ENCODE data around the gene ADPRHL1. TPM values are rescaled to one million over a fixed set of nuclear protein-coding genes. Genes with fewer than 3 reads are reported as not detected.

ADPRHL1 gene
- total RNA-seq, 1 donor from 2014 or later = 0.20 TPM

DNA sequence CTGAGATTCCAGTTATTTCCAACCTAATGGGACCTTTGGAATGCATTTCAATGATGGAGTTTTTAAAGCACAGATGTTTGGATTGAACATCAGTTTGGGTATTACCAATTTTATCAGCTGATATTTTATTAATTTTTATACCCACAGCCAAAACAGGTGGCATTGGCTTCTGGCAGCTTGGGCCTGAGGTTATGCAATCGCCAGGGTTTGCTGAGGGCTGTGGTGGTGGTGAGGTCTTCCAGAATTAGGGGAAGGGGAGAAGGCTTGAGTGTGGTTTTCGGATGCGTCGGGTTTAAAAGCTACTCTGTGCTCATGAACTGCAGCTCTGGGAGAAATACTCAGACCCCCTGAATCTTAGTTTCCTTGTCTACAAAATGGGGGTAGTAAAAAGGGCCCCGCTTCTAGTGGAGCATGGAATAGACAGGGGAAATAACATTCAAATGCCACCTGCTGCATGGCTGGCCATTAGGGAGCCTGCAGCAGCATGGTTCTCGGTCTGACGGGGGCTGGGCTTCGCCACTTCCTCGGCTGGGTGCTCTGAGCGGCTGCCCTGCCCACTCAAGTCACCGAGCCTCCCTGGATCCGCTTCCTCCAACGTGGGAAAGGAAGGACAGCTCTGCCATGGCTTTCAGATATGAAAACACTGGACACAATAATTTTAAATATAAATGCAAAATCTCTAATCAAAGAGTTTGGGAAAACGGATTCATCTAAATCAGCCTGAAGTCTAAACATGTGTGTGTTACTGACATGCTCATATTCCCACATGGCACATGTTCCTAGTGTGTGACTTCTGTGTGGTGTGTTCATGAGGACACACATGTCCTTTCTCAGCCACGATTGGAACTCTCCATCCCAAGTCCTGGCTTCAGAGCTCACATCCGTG lies 35.2 kb downstream of the ADPRHL1 start:
- DNase-seq (ENCODE audit: low read depth in 2 of 2) = no peak

GRCh38 chr13:113417008-113417751 lies 36.1 kb downstream of the ADPRHL1 start:
- DNase-seq (ENCODE audit: low read depth in 2 of 2) = no peak

GRCh38 chr13:113415825-113416224 lies 37.5 kb downstream of the ADPRHL1 start:
- no peak for DNase-seq (ENCODE audit: low read depth in 2 of 2)

GRCh38 chr13:113415032-113415431 lies 38.3 kb downstream of the ADPRHL1 start:
- no peak for DNase-seq (ENCODE audit: low read depth in 2 of 2)

DNA sequence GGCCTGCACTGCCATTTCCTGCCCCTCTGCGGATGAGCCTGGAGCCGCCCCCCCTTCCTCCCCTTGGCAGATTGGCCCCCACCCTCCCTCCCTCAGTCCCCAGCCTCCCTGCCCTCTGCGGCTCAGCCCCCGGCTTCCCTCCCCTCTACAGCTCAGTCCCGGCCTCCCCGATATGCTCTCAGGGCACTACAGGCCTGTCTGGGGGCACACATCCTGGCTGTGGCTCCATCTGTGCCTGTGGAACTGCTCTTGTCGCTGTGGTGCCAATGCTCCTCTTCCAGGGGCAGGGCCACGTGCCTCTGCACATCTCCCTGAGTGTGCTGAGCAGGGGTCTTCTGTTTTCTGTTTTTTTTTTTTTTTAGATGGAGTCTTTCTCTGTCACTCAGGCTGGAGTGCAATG lies 39.0 kb downstream of the ADPRHL1 start:
- DNase-seq (ENCODE audit: low read depth in 2 of 2) = no peak

- peak in 1 of 2 donors; percentile 20 for DNase-seq (ENCODE audit: low read depth in 2 of 2)
Observed at GRCh38 chr13:113413898-113414282, 39.4 kb downstream of the ADPRHL1 start.

DNA sequence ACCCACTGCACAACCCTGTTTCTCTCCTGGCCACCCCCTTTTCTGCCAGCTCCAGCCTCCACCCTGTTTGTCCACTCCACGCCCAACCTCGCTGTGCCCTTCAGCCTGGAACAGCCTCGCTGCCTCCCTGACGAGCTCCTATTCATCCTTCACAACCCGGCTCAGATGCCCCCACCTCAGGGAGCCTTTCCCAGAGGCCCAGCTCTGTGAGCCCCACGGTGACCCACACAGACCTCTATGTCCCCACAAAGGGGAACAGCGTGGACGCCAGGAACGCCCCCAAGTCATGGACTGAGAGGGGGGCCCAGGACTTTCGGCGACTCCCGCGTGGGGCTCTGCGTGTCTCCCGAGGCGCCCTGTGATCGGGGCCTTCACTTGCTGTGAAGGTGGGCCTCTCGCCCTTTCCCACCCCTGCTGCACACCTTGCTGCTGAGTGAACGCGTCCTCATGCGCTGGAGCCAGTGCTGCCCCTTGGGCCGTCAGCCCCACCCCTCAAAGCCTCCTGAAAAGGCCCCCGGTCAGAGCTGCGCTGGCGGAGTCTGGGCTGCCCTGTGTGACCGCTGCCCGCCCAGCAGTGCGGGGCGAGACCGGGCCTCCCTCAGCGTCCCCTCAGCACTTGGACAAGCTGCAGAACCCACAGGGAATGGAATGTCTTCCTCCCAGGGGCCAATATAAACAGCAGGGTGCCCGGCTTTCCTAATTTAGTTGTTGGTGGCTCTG lies 40.0 kb downstream of the ADPRHL1 start:
- no peak for DNase-seq (ENCODE audit: low read depth in 2 of 2)

GRCh38 chr13:113412440-113412839 lies 40.8 kb downstream of the ADPRHL1 start:
- DNase-seq (ENCODE audit: low read depth in 2 of 2) = no peak

GRCh38 chr13:113411216-113412023 lies 41.9 kb downstream of the ADPRHL1 start:
- DNase-seq (ENCODE audit: low read depth in 2 of 2) = peak in 1 of 2 donors; percentile 56

GRCh38 chr13:113410472-113411201 lies 42.7 kb downstream of the ADPRHL1 start:
- peak in 1 of 2 donors; percentile 19 for DNase-seq (ENCODE audit: low read depth in 2 of 2)

- no peak for DNase-seq (ENCODE audit: low read depth in 2 of 2)
Observed at GRCh38 chr13:113408562-113408961, 44.7 kb downstream of the ADPRHL1 start.

DNA sequence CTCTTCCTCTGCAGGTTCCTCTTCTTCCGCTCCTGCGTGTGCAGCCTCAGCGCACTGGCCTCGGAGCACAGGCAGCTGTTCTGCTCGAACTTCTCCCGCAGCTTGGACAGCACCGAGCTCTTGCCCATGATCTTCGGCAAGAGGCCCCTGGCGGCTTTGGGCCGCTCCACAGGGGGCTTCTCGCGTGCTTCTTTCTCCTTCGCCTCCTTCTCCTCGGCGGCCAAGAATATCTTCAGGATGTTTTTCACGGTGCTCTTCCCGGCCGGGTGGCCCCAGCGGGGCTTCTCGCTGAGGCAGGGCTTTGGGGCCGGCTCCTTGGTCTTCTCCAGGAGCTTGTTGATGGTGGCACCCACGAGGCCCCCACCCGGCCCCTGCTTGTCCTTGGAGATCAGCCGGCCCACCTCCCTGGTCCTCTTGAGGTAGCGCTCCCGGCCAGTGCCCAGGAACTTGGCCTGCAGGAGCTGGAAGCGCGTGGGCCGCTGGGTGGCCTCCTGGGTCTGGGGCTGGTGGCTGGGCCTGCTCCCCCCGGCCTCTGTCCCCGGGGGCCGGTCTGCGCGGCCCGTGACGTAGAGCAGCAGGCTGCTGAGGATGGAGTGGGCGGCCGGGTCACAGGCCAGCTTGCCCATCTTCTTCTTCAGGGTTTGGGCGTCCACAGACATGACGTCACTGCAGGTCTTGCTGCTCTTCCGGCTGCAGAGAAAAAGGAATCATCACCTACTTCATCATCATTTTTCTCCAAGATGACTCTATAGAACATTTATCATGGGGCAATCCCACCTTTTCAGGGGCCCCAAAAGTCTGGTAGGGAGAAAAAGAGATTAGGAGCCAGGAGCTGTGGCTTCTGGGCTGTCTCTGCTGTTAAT lies 45.5 kb downstream of the ADPRHL1 start:
- no peak for DNase-seq (ENCODE audit: low read depth in 2 of 2)

- no peak for DNase-seq (ENCODE audit: low read depth in 2 of 2)
Observed at GRCh38 chr13:113407103-113407530, 46.2 kb downstream of the ADPRHL1 start.

GRCh38 chr13:113406321-113407102 lies 46.8 kb downstream of the ADPRHL1 start:
- no peak for DNase-seq (ENCODE audit: low read depth in 2 of 2)

DNA sequence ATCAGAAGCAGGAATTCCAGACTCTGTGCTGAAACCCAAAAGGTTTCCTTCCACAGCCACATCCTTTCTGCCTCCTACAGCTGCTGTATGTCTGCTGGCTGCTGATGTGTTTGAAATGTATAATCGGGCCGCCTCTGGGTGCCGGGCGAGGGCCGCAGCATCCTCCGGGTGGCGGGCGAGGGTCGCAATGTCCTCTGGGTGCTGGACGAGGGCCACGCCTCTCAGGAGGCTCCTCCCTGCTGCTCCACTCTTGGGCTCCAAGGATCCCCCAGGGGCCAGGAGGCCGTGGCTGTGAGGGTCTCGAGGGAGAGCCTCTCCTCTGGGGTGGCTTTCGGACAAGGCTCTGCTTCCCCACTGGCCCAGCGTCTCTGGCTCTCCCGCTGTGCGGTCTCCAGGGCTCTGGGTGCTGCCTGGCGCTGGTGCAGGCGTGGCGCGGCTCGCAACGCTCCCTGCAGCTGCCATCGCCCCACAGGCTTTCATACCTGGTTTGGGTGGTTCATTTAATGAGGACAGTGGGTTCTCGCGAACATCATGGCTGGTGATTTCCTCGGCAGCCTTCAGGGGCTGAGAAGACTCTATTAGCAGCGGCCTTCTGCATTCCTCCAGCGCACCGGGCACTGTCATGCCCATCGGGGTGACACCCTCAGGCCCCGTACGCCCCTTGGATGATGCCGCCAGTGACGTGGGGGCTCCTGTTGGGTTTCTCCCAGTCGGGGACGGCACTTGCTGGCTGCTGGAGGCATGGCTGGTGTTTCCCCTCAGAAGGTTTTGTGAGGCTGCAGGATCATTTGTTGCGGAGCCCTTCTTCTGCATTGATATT lies 47.6 kb downstream of the ADPRHL1 start:
- no peak for DNase-seq (ENCODE audit: low read depth in 2 of 2)

GRCh38 chr13:113404723-113405471 lies 48.4 kb downstream of the ADPRHL1 start:
- no peak for DNase-seq (ENCODE audit: low read depth in 2 of 2)

DNA sequence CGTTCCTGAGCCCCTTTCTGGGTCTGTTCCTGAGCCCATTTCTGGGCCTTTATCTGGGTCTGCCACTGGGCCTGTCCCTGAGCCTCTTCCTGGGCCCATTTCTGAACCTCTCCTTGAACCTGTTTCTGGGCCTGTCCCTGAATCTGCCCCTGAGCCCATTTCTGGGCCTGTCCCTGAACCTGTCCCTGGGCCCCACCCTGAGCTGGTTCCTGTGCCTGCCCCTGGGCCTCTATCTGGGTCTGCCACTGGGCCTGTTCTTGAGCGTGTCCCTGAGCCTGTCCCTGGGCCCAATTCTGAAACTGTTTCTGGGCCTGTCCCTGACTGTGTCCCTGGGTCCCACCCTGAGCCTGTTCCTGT lies 48.9 kb downstream of the ADPRHL1 start:
- DNase-seq (ENCODE audit: low read depth in 2 of 2) = no peak
